GM19463 (cell line): ENCODE results near the gene BFSP1.

ENCODE experiments used
- ATAC-seq: cut with Tn5 transposase; IDR thresholded peaks from one replicate; pipeline ENCODE4 v1.9.1; 2021; ENCODE audit warnings: mild to moderate bottlenecking, moderate library complexity; ENCODE audit not compliant: unreplicated experiment

Gene BFSP1

DNA sequence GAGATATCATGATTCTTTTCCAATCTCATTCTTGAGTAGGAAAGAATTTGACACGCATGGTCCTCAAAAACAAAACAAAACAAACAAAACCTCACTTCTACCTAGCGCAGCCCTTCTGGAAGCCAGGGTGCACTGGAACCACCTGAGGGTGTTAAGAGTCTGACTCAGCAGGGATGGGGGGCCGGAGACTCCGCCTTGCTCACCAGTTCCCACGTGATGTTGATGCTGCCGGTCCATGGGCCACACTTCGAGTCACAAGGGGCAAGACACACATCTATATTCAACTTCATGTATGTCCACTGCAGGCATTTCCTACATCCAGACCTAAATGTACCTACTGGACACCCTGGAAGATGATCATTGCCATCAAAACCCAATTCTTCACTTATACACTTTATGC, 30.4 kb downstream of the BFSP1 start:
- no peak for ATAC-seq

DNA sequence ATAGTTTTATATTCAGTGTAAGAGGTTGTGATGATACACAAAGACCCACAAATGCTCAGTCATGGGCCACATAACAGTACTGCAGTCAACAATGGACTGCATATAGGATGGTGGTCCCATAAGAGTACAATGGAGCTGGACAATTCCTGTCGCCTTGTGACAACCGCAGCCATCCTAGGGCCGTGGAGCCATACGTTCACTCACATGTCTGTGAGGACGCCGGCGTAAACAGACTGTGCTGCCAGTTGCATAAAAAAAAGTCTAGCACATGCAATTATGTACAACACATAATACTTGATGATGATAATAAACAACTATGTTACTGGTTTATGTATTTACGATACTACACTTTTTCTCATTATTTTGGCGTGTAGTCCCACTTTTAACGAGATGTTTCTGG, 30.9 kb downstream of the BFSP1 start:
- no peak for ATAC-seq

DNA sequence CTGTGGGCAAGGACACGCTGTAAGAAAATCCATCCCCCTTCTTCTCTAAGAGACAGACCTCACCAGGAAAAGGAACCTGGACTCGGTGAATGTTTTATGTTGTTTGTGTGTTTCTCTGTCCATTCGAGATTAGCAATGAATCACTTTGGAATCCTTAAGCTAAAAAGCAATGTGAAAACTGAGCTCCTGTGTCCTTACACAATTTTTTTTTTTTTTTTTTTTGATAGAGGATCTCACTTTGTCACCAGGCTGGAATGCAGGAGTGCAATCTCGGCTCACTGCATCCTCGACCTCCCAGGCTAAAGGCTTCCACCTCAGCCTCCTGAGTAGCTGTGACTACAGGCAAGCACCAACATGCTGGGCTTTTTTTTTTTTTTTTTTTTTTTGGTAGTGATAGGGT, 32.1 kb downstream of the BFSP1 start:
- no peak for ATAC-seq

- no peak for ATAC-seq
Observed at GRCh38 chr20:17498641-17499040, 32.5 kb downstream of the BFSP1 start.

DNA sequence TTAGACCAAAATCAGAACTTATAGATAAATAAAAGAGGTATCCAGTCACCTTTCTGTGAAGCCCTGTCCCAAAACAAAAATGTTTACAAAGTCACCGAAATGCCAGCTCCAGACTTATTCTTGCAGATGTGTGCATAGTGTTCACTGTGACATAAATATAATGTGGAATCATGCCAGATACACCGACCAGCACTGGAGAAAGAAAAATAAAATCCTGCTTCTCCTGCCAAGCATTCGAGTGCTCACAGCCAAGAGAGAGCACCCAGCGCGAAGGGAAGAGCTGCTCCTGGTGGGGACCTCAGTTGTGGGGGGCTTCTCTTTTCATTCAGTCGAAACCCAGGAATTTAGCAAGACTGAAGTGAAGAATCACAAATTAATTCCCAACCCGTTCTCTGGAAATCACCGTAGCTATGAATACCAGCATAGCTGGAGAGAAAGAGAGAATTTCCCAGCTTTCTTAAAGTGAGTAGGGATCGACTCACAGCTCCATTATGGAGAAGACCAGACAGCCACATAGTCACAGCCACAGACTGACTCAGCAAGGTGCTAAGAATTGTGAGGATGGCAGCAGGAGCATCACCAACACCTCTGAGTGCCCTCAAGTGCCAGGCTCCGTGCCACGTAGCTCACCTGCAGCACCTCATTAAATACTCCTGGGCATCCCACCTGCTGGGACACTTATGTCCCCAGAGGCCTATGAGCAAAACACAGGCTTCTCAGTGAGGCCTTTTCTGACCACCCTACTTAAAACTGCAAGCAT, 33.2 kb downstream of the BFSP1 start:
- no peak for ATAC-seq

- no peak for ATAC-seq
Observed at GRCh38 chr20:17495826-17496225, 35.4 kb downstream of the BFSP1 start.

GRCh38 chr20:17494201-17494600, 37.0 kb downstream of the BFSP1 start:
- ATAC-seq, result no peak

- no peak for ATAC-seq
Observed at GRCh38 chr20:17493173-17493572, 38.0 kb downstream of the BFSP1 start.

DNA sequence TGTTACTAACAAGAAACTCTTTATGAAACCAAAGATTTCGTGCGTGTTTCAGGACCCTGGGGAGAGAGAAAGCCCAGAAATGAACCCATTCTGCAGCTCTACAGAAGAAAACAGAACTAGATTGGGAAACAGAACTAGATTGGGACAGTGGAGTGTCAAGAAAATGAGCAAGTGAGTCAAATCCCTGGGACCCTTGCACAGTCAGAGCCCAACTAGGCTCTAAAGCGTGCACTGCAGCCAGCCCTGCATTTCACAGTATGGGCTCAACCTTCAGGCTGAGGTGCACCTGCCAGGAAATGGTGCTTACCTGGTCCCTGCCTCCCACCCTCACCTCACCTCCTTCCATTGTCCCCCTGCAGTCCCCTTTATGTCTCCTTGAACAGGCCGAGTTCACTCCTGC, 39.7 kb downstream of the BFSP1 start:
- no peak for ATAC-seq

DNA sequence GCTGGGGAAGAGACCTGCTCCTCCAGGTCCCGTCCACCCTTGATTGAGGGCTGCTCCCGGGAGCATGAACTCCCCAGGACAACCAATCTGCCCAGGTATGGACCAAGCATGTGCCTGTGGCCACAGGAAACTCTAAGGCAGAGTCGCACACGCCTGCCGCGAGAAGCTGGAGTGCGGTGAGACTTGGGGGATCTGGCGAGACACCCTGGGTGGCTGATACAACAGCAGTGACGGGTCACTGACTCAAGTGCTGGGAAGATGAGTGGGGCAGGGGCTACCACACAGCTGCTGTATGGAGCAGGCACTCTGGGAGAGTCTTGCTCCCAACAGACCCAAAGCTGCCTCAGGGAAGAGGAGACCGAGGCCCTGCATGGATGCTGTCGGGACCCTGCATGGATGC, 40.1 kb downstream of the BFSP1 start:
- ATAC-seq, result no peak

- no peak for ATAC-seq
Observed at GRCh38 chr20:17490501-17490900, 40.7 kb downstream of the BFSP1 start.

DNA sequence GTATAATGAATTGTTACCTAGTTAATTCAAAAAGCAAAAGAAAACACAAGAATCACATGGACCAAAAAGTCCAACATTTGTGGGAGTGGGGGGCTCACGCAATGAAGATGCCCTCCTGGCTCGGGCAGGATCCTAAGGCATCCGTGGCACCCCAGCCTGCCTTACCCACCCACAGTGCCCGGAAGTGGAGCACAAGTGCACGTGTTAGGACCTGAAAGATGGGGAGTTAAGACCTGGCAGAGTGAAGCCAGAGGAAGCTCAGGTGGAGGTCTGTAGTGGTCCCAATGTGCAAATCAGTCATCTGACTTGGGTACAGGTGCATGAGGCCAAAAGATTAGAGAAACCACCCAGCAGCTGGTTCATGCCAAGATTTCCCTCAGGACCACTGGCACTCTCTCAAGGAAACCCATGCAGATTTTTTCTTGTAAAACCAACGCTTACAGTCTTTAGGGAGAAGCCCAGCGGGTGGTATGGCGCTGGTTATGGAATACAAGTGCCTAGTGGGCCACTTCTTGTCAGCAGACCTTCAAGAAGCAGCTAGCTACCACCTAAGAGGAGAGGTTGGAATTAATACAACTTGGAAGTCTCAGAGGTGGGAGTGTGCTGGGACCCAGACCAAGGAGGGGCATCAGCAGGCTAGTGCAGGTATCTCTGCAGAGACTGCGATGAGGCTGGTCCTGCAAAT, 42.1 kb downstream of the BFSP1 start:
- ATAC-seq, result no peak

GRCh38 chr20:17485017-17485416, 46.2 kb downstream of the BFSP1 start:
- ATAC-seq, result no peak

GRCh38 chr20:17482536-17482935, 48.6 kb downstream of the BFSP1 start:
- ATAC-seq, result no peak

DNA sequence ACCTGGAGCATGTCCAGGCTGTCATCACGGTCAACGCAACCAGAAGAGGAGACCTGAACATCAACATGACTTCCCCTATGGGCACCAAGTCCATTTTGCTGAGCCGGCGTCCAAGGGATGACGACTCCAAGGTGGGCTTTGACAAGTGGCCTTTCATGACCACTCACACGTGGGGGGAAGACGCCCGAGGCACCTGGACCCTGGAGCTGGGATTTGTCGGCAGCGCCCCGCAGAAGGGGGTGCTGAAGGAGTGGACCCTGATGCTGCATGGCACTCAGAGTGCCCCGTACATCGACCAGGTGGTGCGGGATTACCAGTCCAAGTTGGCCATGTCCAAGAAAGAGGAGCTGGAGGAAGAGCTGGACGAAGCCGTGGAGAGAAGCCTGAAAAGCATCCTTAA, 49.5 kb downstream of the BFSP1 start:
- ATAC-seq, result no peak

DNA sequence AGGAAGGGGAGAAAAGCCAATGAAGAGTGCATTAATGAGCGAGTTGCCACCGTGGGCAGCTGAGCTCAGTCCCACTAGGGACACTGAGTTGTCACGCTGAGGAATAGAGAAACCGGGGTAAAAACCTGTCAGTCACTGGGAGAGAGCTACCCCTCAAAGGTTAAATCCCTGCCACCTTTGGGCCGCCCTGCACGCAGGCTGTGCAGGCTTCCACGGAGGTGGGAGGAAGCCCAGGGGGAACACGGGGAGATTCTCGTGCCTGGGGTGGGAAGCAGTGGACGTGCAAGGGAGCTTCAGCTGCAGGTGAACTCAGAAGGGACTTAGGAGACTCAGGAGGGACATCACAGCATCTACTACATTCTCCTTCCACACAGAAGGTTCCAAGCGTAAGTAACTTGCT, 50.5 kb downstream of the BFSP1 start:
- ATAC-seq, result no peak

GRCh38 chr20:17479063-17479657, 52.0 kb downstream of the BFSP1 start:
- no peak for ATAC-seq

DNA sequence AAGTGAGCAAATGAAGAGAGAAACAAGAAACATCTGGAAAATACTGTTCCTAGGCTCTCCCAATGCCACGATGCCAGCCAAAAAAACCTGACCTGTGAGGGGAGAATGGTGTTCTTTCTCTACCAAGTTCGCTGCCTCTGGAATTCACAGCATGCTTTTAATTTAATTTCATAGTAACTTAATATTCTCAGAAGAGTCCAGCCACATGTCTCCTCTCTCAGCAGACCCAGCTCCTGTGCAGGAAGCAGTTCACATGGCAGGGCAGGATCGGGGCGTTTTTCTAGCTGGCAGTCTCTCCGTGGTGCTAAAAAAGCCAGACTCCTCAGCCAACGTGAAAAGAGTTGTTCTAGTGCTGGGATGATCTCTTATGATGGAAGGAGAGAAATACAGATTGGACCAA, 57.5 kb downstream of the BFSP1 start:
- ATAC-seq, result no peak

GRCh38 chr20:17471606-17472187, 59.5 kb downstream of the BFSP1 start:
- ATAC-seq, result no peak

DNA sequence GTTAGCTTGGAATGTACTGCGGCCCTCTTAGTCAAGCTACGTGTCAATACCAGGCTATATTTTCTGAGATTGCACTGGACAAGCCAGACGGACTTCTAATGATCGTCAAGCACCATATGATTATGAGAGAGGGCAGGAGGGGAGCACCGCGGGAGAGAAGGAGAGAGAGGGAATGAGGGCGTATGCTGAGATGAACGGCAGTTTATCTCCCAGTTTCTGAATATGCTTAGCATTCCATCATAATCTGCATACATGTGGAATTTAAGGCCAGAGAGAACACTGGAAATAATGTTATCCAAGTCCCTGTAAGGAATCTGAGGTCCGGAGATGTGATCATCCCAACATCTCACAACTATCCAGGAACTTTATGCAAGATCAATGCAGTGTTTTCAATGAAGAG, 60.2 kb downstream of the BFSP1 start:
- no peak for ATAC-seq

GRCh38 chr20:17470521-17470920, 60.7 kb downstream of the BFSP1 start:
- no peak for ATAC-seq
